ENCODE measurements around the gene CHST3. TPM values are rescaled to one million over a fixed set of nuclear protein-coding genes. Genes with fewer than 3 reads are reported as not detected.

The CHST3 gene
- total RNA-seq, 2 experiments from 2014 or later: 0.21 TPM

DNA sequence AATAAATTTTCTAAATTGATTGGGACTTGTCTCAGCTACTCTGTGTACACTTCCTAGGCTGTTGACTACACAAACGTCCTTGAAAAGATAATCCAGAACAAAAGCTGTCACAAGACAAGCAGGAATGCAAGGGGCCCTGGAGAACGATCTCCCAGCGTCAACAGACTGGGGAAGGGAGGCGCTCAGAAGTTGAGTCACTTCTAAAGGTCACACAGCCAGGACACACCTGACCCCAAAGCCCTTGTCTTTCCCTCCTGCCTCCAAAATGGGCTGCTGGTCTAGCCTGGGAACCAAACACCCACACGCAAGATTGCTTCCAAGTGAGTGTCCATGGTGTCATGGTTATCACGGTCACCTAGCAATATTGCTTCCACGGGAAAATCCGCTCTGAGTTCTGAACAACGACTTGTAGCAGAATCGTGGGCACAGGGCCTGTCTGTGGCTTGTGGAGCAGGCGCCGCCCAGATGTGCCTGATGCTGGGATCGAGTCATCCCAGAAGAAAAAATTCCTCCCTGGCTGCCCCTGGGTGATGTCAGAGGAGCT is 74.3 kb downstream of the CHST3 start:
- CTCF ChIA-PET: interaction anchor here (1.0 to 1.5 kb wide), 2 partner anchors 10 kb away, joined by 5 read pairs; no protein-coding TSS in a partner anchor
- POLR2A ChIA-PET: no interaction called here

DNA sequence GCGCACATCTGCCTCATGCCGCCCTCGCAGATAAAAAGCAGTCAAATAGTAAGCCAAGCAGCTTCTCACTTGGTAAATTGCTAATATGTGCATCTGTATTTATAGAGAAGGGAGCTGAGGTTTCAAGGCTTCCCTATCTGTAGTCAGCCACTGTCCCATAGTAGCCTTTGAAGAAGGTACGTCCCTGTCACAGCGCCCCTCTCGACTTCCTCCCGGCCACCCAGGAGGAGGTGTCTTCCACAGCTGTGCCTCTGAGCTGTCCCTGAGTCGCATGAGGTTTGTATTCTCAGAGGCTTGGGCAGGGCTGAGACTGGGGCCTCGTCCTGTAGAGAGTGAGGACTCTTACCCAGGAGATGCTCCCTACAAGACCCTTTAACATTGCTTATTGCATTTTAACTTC is 75.2 kb downstream of the CHST3 start:
- POLR2A ChIA-PET: no interaction called here
- CTCF ChIA-PET: interaction anchor here (1.5 kb wide), 1 partner anchor 9 kb away, joined by 5 read pairs; no protein-coding TSS in a partner anchor

DNA sequence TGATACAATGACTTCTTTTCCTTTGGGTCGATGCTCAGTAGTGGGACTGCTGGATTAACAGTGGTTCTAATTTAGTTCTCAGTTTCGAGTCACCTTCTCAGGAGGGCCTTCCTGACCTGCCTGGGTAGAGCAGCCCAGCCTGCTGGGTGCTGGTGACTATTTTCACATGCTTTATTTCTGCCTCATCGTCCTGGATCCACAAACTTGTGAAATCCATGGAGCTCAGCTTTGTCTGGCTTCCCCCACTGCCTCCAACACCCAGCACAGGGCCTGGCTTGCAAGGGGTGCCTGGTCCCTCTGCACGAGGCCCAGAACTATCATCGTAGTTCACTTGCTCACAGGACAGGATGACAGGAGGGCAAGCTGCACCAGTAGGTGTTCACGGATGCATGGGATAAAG is 77.3 kb downstream of the CHST3 start:
- CTCF ChIA-PET: no interaction called here
- POLR2A ChIA-PET: no interaction called here

DNA sequence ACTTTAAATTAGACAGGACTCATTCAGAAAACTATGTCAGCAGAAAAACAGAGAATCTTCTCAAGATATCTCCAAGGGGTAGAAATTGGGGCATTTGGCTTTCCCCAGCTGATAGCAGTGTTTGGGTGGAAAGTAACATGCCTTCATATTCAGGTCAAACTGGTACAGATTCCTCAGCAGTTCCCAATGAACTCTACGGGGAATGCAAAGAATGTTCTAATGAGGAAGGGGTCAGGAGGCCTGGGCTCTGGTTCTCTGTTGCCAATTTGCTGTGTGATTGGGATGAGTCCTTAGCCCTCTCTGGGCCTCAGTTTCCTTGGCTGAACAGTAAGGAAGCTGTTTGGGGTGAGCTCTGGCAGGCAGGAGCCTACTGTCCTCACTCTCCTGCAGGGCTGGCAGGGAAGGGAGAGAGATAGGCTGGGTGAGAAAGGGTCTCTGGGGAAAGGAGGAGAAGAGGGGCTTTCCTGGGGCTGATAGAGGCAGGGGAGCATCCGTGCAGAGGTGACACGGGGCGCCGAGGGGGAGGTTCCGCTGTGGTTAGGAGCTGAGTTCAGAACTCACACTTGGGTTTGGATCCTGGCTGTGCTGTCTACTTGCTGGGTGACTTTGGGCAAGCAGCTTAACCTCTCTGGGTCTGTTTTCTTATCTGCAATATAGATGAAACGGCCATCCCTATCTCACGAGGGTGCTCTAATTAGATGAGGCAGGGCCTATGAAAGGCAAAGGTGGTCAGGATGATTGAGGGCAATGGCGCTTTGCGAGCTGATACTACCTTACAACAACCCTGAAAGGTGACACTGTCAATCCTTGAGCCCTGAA is 79.0 kb downstream of the CHST3 start:
- ChIA-PET POLR2A (no interaction called here), CTCF (interaction anchor here (0.7 kb wide), 1 partner anchor 87 kb away, joined by 3 read pairs; no protein-coding TSS in a partner anchor)

DNA sequence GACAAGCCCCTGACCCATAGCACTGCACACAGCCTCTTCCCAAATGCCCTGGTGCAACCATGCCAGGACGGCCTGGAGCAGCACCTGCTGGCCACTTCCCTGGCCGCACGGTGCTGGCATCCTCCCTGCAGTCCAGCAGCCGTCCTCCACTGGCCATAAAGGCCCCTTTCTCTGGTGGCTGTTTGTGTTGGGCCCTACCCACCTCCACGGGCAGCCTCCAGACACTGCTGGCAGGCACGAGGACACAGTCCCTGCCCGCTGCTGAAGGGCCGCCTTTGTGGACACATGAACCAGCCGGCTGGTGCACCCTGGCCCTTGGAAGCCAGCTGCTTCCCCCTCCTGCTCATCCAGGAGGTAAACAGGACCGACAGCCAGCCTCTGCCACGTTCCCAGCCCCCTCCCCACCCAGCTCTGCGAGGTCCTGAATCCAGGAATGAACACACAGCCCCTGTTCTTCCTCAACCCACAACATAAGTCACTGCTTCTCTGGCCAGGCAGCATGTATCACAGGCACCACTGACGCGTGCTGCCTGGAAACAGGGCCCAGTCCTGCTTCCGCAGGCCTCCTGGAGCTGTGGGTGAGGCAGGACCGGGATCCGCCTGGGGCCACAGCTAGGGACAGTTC is 80.3 kb downstream of the CHST3 start:
- ChIA-PET POLR2A (no interaction called here), CTCF (interaction anchor here (1.2 kb wide), 1 partner anchor 152 kb away, joined by 3 read pairs; no protein-coding TSS in a partner anchor)

DNA sequence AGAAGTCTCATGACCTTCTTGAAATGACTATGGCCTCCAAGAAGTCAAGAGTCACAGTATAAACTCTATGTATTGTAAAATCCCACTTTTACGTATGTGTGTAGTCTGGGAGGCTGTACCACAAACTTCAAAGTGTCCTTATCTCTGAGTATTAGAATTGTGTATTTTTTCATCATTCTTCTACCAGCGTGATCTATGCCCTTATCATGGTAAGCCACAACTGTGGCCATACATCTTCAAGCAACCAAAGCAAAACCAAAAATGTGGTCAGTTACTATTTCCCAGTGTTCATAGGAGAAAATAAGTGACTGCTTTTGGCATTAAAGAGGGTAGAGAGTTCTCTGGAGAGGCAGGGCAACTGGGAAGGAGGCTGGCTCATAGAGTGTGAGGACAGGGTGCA is 81.4 kb downstream of the CHST3 start:
- POLR2A ChIA-PET: no interaction called here
- CTCF ChIA-PET: interaction anchor here (1.2 kb wide), 1 partner anchor 153 kb away, joined by 3 read pairs; no protein-coding TSS in a partner anchor

DNA sequence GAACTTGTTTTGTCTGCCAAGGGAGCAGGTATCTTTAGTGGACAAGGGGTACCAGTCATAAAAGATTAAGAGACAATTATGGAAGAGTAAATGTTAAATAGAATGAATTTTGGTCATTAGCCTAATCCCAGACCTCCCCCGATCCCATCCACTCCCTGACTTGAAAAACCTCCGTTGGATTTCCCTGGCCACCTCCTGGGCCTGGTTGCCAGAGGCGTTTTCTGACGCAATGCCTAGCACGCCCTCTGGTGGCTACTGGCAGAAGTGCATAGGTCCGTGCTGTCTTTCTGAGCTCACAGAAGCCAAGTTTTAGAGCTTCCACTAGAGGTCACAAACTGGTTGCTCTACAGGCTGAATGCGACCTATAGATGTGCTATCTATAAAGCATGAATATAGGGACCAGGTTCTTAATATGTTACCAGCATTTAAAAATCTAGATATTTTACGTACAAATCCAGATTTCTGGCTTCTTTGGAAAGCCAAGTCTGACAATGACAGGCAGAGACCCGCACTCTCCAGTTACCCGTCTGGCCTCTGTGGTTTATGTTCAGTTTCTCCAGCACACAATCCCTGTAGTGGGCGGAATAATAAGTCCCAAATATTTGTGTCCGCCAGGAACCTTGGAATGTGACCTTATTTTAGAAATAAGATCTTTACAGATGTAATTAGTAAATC is 84.4 kb downstream of the CHST3 start:
- POLR2A ChIA-PET: interaction anchor here (0.6 kb wide), 1 partner anchor 197 kb away, joined by 3 read pairs; no protein-coding TSS in a partner anchor
- CTCF ChIA-PET: interaction anchor here (0.6 to 2.7 kb wide), 38 partner anchors 9 to 1047 kb away, joined by 3 to 16 read pairs (median 4); partner anchors contain the start of genes ANAPC16, ASCC1, PSAP and SPOCK2

DNA sequence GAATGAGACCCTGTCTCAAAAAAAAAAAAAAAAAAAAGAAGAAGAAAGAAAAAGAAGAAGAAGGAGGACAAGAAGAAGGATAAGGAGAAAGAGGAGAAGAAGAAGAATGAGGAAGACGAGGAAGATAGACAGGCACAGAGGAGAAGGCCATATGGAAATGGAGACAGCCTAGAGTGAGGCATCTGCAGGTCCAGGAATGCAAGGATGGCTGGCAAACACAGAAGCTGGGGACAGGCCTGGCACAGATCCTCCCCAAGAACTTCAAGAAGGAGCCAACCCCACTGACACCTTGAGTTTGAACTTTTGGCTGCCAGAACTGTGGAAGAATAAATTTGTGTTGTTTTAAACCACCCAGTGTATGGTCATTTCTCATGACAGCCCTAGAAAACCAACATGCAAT is 85.3 kb downstream of the CHST3 start:
- POLR2A ChIA-PET: no interaction called here

DNA sequence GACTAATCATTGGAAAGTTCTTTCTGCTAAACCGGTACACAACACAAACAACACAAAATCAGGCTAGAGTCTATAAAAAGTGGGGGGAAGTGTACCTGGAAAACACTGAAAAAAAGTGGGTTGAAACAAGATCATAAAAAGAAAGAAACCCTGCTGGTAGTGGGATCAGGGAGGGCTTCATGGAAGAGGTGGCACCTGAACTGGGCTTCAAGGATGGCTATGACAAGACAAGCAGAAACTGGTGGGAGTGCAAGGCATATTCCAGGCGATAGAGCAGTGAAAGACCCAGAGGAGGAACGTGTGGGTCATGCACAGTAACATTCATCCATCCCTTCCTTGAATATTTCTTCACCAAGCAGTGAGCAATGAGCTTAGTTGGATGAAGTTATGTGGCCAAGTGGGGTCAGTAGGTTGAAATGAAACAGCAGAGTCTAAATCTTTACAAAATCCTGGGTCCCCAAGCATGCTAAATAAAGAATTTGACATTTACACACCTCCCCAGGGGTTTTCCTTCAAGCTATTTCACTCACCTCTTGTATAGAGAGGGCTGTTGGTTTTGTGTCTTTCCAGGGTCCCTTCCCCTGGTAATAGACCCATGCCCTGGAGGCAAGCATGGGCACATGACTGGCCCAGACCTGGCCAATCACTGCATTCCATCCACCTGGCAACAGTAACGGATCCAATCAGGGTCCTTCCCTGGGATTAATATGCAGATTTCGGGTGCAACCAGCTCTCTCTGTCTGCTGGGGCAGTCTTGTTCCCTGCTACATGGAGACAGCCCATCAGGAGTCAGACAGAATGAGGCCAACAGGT is 86.0 kb downstream of the CHST3 start:
- ChIA-PET CTCF (interaction anchor here (0.7 to 2.6 kb wide), 8 partner anchors 15 to 1953 kb away, joined by 3 to 8 read pairs (median 4); partner anchors contain the start of genes ANAPC16 and ASCC1), POLR2A (no interaction called here)

More for the DNA sequence above, 85.3 kb downstream of the CHST3 start:
- CTCF ChIA-PET: interaction anchor here (0.7 to 2.7 kb wide), 22 partner anchors 10 to 1953 kb away, joined by 3 to 15 read pairs (median 5); partner anchors contain the start of genes ANAPC16 and ASCC1

DNA sequence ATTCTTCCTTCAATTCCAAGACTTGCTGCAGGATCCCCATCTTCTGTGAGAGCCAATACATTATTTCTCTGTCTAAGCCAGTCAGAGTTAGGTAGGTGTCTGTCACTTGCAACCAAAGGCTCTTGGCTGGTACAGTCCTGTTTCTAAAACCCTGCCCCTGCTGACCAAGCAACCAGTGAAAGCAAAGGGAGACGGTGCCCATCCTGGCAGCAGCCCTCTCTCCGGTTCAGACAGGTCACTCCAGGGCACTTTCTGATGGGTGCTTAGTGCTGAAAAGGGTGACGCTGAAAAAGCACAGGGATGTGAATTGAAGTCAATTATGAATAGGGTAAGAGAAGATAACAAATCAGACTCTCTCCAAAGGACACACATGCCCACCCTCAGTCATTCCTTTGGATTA is 86.7 kb downstream of the CHST3 start:
- CTCF ChIA-PET: interaction anchor here (1.1 kb wide), 1 partner anchor 155 kb away, joined by 3 read pairs; no protein-coding TSS in a partner anchor

DNA sequence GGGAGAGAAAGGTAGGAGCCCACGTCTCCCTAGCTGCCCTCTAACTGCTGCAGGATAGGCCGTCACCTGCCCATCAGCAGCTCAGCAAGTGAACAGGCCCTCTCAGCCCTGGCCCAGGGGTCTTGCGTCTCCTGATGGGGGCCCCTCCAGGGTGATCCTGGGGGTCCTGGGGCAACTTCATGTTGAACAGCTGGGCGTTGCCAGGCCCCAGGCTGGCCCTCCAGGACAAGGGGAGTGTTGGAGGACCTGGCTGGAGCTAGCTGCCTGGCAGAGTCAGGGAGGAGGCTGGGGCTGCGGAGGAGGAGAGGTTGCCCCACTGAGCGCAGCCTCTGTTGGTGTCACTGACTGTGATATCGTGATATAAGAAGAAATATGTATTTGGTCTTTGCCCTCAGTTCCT is 89.5 kb downstream of the CHST3 start:
- CTCF ChIA-PET: no interaction called here
- POLR2A ChIA-PET: no interaction called here

More for the DNA sequence above, 86.7 kb downstream of the CHST3 start:
- POLR2A ChIA-PET: no interaction called here

DNA sequence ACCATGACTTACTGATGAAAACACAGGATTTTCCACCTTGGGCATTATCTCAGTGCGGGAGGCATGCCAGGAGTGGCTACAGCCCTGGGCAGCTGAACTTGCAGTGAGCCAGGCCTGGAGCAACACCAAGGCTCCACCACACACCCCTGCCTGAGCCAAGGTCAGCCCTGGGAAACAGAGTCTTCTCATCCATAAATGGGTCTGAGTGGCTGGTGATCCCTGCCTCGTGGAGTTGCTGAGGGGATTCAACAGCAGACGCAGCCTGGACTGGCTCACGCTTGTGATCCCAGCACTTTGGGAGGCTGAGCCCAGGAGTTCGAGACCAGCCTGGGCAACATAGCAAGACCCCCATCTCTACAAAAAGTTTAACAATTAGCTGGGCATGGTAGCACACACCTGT is 91.9 kb downstream of the CHST3 start:
- ChIA-PET POLR2A (interaction anchor here (0.6 kb wide), 1 partner anchor 28 kb away, joined by 3 read pairs; no protein-coding TSS in a partner anchor), CTCF (no interaction called here)

DNA sequence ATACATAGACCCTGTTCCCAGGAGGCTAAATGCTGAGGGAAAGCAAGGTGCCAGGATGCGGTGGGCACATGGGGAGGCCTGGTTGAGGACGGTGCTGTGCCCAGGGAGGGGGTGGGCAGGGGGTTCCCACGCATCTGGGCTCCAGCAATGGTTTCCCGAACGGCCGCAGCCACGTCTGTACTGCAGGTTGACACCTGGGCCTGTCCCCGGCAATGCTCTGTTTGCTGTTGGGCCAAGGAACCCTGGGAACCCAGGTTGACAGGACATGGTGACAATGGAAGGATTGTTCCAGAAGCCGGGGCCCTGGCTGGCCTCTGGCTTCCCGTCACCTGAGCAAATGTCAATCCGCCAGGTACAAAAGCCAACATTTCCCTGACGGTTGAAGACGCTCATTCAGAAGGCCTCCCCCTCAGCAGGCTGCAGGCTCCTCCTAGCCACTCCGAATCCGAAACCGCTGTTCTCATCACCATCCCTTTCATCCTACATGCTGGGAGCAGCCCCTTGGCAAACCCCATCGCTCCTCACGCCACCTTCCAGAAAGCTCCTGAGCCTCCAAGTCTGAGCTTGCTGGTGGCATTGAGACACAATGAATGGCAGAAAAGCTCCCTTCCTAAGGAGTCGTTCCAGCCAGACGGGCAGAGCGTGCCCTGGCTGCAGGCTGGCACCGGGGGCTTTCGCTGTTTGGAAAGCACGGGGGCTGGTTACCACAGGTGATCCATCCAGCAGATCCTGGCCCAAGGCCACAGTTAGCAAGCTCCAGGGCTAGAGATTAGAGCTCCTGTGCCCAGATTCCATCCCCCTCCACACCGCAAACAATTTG is 92.9 kb downstream of the CHST3 start:
- POLR2A ChIA-PET: no interaction called here
- CTCF ChIA-PET: interaction anchor here (1.5 kb wide), 1 partner anchor 9 kb away, joined by 5 read pairs; no protein-coding TSS in a partner anchor

DNA sequence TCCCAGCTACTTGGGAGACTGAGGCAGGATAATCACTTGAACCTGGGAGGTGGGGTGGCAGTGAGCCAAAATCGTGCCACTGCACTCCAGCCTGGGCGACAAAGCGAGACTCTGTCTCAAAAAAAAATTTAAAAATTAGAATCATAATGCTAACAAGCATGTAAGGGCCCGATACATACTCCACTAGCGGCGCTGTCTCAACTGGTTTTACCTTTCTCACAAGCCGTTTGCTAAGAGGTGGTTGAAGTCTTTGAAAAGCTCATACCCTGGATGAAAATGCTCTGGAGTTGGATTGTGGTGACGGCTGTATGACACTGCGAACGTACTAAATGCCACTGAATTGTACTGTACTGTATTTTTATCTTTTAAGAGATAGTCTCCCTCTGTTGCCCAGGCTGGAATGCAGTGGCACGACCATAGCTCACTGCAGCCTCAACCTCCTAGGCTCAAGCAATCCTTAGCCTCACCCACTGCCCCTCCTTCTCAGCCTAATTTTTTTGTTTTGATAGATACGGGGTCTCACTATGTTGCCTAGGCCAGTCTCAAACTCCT is 94.2 kb downstream of the CHST3 start:
- CTCF ChIA-PET: interaction anchor here (0.9 to 1.5 kb wide), 2 partner anchors 10 to 11 kb away, joined by 5 read pairs; no protein-coding TSS in a partner anchor
- POLR2A ChIA-PET: interaction anchor here (1.2 kb wide), 1 partner anchor 13 kb away, joined by 3 read pairs; no protein-coding TSS in a partner anchor

DNA sequence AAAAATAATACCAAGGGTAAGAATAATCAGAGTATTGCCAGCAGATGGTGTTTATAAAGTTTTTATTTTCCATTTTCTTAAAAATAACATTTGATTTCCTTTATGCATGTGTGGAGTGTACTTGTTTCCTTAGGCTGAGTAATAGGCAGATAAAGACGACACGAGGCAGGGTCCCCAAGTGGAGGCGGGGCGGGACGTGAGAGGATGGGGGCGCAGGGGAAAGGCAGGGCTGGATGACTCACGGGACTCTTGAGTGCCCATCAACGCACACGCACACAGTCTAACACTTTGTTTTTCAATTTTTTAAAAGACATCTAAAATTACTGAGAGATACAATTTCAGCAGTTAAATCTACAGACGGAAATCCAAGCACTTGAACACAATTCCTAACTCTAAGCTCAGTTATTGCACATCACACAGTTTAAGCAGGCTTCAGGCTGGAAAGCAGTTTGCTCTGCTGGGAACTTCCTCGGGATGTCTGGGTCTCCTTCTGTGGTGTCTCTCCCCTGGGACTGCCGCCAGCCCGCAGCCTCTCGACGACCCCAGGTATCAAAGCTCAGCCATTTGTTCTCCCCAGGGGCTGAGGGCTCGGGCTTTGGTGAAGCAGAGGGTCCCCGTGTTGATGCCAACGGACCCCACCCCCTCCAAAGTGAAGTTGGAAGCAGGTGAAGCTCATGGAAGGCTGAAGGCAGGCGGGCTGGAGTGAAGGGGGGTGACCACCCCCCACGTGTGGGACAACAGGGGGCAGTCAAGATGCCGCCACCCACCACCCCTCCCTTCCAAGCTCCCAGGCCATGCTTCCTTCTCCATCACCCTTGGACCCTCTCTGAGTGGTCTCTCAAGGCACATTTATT is 95.0 kb downstream of the CHST3 start:
- CTCF ChIA-PET: interaction anchor here (0.5 to 0.9 kb wide), 2 partner anchors 10 to 130 kb away, joined by 4 to 5 read pairs; no protein-coding TSS in a partner anchor
- POLR2A ChIA-PET: interaction anchor here (1.2 kb wide), 1 partner anchor 12 kb away, joined by 3 read pairs; no protein-coding TSS in a partner anchor

All from activated CD8-positive, alpha-beta memory T cell treated with anti-CD3 and anti-CD28 coated beads for 36 hours (primary cell).